Prostate gland (tissue), 1 donor: ENCODE measurements around the gene EBLN2.

Experiments used
- POLR2A ChIP-seq: fragments of 450-650 bp; IDR thresholded peaks from one replicate; pipeline ENCODE4 v1.6.1; 2016; ENCODE audit warnings: antibody characterized with exemption, mild to moderate bottlenecking
- POLR2AphosphoS5 ChIP-seq: sonication (generic); formaldehyde crosslinking; IDR thresholded peaks from one replicate; pipeline ENCODE4 v1.6.1; 2017; ENCODE audit warnings: antibody characterized with exemption

DNA sequence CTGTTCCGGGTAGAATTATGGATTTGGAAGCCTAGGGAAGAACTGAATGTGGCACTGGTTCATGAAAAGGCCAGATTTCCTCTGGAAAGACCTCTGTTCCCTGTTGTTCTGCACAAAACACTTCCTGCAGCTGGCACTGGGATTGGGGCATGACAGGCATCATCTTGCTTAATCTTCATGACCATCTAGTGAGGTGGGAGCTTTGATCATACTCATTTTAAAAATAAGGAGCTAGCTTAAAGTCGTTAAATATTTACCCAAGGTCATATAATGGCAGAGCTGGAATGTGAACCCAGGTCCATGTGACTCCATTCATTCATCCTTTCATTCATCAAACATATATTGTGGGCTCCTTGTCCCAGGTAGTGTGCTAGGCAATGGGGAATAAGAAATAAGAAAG is 40.4 kb downstream of the EBLN2 start:
- no peak for TF ChIP-seq POLR2AphosphoS5
- no peak for TF ChIP-seq POLR2A
